ENCODE measurements around the gene FBRSL1.

DNA sequence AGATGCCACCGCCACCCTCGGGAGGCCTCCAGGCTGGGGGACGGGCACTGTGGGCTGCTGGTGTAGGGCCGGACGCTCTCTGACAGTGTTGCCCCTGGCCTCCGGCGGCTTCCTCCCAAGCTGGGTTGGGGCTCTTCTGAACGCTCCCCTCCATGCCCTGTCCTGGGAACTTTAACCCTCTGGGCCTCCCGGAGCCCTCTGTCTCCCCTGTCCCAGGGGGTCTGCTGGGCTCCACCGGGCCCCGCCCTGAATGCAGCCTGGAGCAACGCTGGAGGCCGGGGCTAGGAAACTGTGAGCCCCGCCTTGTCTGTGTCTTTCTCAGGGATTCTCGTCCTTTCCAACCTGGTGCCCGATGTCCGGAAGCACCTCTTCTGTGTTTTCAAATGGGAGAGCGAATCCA is 45.7 kb upstream of the FBRSL1 start:
- TF ChIP-seq, protein P1, sequence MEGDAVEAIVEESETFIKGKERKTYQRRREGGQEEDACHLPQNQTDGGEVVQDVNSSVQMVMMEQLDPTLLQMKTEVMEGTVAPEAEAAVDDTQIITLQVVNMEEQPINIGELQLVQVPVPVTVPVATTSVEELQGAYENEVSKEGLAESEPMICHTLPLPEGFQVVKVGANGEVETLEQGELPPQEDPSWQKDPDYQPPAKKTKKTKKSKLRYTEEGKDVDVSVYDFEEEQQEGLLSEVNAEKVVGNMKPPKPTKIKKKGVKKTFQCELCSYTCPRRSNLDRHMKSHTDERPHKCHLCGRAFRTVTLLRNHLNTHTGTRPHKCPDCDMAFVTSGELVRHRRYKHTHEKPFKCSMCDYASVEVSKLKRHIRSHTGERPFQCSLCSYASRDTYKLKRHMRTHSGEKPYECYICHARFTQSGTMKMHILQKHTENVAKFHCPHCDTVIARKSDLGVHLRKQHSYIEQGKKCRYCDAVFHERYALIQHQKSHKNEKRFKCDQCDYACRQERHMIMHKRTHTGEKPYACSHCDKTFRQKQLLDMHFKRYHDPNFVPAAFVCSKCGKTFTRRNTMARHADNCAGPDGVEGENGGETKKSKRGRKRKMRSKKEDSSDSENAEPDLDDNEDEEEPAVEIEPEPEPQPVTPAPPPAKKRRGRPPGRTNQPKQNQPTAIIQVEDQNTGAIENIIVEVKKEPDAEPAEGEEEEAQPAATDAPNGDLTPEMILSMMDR (IDR thresholded peaks at IDR 0.05; ENCODE audit: insufficient read depth, low read depth, low read length) = no peak
- no peak for TF ChIP-seq EZH2 (IDR thresholded peaks at IDR 0.05; ENCODE audit: insufficient read depth, low read length)

Measured in astrocyte (in vitro differentiated cells and primary cell).